Stimulated activated naive CD8-positive, alpha-beta T cell treated with anti-CD3 and anti-CD28 coated beads, Interleukin-15, amount 100 ng/mL, for 72 hours (primary cell): ENCODE measurements around the gene FAM171A1.

Experiments used
- ATAC-seq: fragments of 150-1000 bp; cut with Tn5 transposase; 2 replicates; pipeline ENCODE4 v1.10.0; 2021; ENCODE audit warnings: mild to moderate bottlenecking, moderate library complexity
- DNase-seq, 2 donors: peaks; one replicate each; pipeline ENCODE4 v3.0.0; 2021 to 2022
- H3K27ac Mint-ChIP-seq, 2 donors: one replicate each; pipeline ENCODE4 v1.8.0; 2022; ENCODE audit warnings: mild to moderate bottlenecking in 2 of 2, mixed read lengths in 2 of 2, moderate library complexity in 2 of 2
- H3K27me3 Mint-ChIP-seq: one replicate; pipeline ENCODE4 v1.8.0; 2022; ENCODE audit warnings: mixed read lengths
- H3K4me1 Mint-ChIP-seq: one replicate; pipeline ENCODE4 v1.8.0; 2022; ENCODE audit warnings: mild to moderate bottlenecking, mixed read lengths
- H3K4me3 Mint-ChIP-seq, 2 donors: one replicate each; pipeline ENCODE4 v1.8.0; 2022; ENCODE audit warnings: mild to moderate bottlenecking in 2 of 2, mixed read lengths in 2 of 2, moderate library complexity in 1 of 2
- H3K9me3 Mint-ChIP-seq, 2 donors: one replicate each; pipeline ENCODE4 v1.8.0; 2022; ENCODE audit warnings: mixed read lengths in 2 of 2

The FAM171A1 gene

DNA sequence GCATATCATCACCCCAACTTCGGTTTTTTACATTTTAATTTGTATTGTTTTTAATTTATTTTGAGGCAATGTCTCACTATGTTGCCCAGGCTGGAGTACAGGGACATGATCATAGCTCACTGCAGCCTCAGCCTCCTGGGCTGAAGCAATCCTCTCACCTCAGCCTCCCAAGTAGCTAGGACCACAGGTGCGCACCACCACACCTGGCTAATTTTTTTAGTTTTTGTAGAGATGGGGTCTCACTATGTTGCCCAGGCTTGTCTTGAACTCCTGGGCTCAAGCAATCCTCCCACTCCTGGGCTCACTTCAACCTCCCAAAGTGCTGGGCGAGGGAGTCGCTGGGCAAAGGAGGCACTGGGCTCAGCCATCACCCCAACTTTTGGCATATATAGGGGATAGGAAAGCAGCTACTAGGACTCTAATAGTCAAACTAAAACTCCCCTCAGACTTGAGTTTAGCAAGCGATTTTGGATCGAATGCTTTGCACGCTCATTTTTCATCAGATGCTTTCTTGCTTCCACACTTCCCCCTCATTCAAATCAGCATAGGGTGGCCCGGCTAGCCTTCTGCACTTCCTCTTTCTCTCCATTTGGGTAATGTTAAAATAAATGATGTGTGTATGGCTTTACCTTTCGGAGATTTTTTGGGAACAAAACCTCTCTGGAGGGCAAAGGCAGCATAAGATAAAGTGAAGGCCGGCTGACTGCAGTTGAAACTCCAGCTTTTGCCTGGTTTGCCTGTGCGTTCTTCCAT lies 181.8 kb downstream of the FAM171A1 start:
- no peak for ATAC-seq
- no peak for DNase-seq
- no peaks in the 10 kb centered on the region for H3K27me3 Mint-ChIP-seq
- peak overlapping the region; percentile 48 to 89 for H3K27ac Mint-ChIP-seq
- H3K4me3 Mint-ChIP-seq: no peak overlapping the region
- H3K4me1 Mint-ChIP-seq: peaks cover 37% of the 10 kb centered on the region
- peaks cover 0 to 19% of the 10 kb centered on the region in 2 donors for H3K9me3 Mint-ChIP-seq

GRCh38 chr10:15188603-15189002 lies 182.5 kb downstream of the FAM171A1 start:
- peak overlapping the region in 1 of 2 donors; percentile 89 for H3K27ac Mint-ChIP-seq

DNA sequence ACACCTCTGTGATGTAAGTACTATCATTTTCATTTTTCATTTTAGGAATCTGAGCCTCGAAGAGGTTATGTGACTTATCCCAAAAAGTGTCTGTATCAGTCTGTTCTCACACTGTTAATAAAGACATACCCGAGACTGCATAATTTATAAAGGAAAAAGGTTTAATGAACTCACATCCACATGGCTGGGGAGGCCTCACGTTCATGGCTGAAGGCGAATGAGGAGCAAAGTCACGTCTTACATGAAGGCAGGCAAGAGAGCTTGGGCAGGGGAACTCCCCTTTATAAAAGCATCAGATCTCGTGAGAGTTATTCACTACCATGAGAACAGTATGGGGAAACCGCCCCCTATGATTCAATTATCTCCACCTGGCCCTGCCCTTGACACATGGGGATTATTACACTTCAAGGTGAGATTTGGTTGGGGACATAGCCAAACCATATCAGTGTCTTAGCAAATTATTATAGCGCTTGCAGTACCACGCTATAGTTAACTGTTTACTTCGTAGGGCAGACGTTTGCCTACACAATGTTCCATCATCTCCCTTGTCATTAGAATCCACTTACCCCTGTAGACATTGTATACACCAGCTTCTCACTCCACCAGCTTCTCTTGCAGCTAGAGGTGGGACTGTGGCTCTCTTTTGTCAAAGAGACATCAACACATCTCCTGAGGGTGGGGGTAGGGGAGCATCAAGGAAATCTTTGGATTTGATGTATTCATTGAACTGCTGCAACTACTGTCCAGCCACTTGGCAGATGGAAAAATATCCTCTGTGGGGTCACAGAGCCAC lies 187.2 kb downstream of the FAM171A1 start:
- no peak for ATAC-seq
- H3K4me1 Mint-ChIP-seq: peaks cover 48% of the 10 kb centered on the region
- no peak overlapping the region for H3K27ac Mint-ChIP-seq
- H3K9me3 Mint-ChIP-seq: peaks cover 0 to 29% of the 10 kb centered on the region in 2 donors
- DNase-seq: no peak
- no peaks in the 10 kb centered on the region for H3K27me3 Mint-ChIP-seq
- H3K4me3 Mint-ChIP-seq: no peak overlapping the region

More at GRCh38 chr10:15188603-15189002, 182.5 kb downstream of the FAM171A1 start:
- DNase-seq: peak; percentile 3 to 26
- Mint-ChIP-seq H3K9me3 (peaks cover 0 to 19% of the 10 kb centered on the region in 2 donors), H3K4me3 (peak overlapping the region in 1 of 2 donors; percentile 43), H3K4me1 (peaks cover 37% of the 10 kb centered on the region), H3K27me3 (no peaks in the 10 kb centered on the region)
- ATAC-seq: peak; percentile 71

GRCh38 chr10:15182540-15183207 lies 188.4 kb downstream of the FAM171A1 start:
- Mint-ChIP-seq H3K9me3 (peaks cover 0 to 29% of the 10 kb centered on the region in 2 donors), H3K4me3 (no peak overlapping the region), H3K27me3 (no peaks in the 10 kb centered on the region), H3K4me1 (peaks cover 41% of the 10 kb centered on the region), H3K27ac (peak overlapping the region; percentile 28 to 40)
- DNase-seq: no peak
- ATAC-seq: no peak

- H3K27me3 Mint-ChIP-seq: no peaks in the 10 kb centered on the region
- ATAC-seq: no peak
- H3K9me3 Mint-ChIP-seq: peaks cover 0 to 24% of the 10 kb centered on the region in 2 donors
- H3K4me3 Mint-ChIP-seq: no peak overlapping the region
- no peak overlapping the region for H3K27ac Mint-ChIP-seq
- no peak for DNase-seq
- H3K4me1 Mint-ChIP-seq: peaks cover 37% of the 10 kb centered on the region
These were observed 189.4 kb downstream of the FAM171A1 start for GRCh38 chr10:15181576-15182156.

DNA sequence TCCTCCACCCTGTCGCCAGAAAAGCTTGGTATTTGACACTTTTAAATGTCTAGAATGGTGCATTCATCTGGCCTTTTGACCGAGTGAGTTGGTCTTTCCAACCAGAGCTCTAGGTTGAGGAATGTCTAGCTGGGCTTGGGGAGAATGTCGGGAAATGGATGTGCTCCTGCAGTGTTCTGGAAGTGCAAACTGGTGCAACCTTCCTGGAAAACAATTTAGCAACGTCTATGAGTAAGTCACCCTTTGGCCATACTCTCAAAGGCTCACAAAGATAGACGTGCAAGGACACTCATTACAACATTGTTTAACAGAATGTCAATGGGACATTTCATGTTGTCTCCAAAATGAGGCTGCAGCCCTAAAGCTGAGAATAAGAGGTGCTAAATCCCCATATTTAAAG lies 190.4 kb downstream of the FAM171A1 start:
- H3K4me1 Mint-ChIP-seq: peaks cover 27% of the 10 kb centered on the region
- no peak overlapping the region for H3K27ac Mint-ChIP-seq
- H3K27me3 Mint-ChIP-seq: no peaks in the 10 kb centered on the region
- DNase-seq: no peak
- H3K9me3 Mint-ChIP-seq: peaks cover 0 to 15% of the 10 kb centered on the region in 2 donors
- no peak overlapping the region for H3K4me3 Mint-ChIP-seq
- ATAC-seq: no peak

GRCh38 chr10:15176269-15176668 lies 194.8 kb downstream of the FAM171A1 start:
- Mint-ChIP-seq H3K4me1 (peaks cover 25% of the 10 kb centered on the region), H3K9me3 (no peaks in the 10 kb centered on the region), H3K4me3 (no peak overlapping the region), H3K27ac (no peak overlapping the region), H3K27me3 (no peaks in the 10 kb centered on the region)
- DNase-seq (no peak), ATAC-seq (no peak)

- H3K27me3 Mint-ChIP-seq: no peaks in the 10 kb centered on the region
- no peak for DNase-seq
- peak overlapping the region in 1 of 2 donors; percentile 4 for H3K27ac Mint-ChIP-seq
- no peaks in the 10 kb centered on the region for H3K9me3 Mint-ChIP-seq
- no peak for ATAC-seq
- peaks cover 28% of the 10 kb centered on the region for H3K4me1 Mint-ChIP-seq
- no peak overlapping the region for H3K4me3 Mint-ChIP-seq
These were observed 195.5 kb downstream of the FAM171A1 start for GRCh38 chr10:15175587-15175986.

- no peak overlapping the region for H3K4me3 Mint-ChIP-seq
- ATAC-seq: no peak
- H3K27me3 Mint-ChIP-seq: no peaks in the 10 kb centered on the region
- peaks cover 41% of the 10 kb centered on the region for H3K4me1 Mint-ChIP-seq
- H3K9me3 Mint-ChIP-seq: no peaks in the 10 kb centered on the region
- H3K27ac Mint-ChIP-seq: no peak overlapping the region
- DNase-seq: no peak
These were observed 198.7 kb downstream of the FAM171A1 start for GRCh38 chr10:15172306-15172840.

DNA sequence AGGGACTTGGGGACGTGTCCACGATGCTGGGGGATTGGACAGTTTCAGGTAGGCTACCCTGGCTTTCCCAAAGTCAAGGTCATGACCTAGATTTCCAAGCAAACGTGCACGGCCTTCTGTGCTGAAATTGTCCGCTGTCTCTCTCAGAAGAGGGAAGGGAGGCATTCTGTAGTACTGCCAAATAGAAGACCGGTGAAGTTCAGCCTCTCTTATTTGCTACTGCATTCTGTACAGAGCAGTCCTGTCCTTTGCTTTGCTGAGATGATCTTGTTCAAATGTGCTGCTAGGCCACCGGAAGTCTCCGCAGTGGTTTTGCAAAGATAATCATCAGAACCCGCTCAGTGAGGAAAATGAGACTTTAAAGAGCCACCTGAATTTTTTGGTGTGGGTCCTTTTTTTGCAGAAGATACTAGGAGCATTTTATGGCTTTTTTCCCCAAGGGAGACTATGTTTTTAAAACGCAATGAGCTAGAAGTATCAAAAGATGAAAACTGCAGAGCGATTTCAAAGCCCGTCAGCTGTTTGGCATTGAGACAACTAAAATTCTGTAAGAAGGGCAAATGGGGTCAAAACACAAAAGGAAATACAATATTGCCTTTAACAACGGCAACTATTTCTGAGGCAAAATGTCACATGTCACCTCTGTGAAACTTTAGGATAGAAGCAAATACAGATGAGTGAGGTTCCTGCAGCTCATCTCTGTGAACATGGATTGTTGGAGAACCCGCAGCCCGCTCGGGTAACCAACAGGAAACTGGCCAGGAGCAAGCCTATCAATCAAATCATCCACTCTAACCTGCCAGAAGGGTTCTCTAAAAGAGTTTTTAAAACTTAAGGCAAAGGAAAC lies 201.3 kb downstream of the FAM171A1 start:
- Mint-ChIP-seq H3K27me3 (no peaks in the 10 kb centered on the region), H3K4me1 (peaks cover 57% of the 10 kb centered on the region), H3K9me3 (no peaks in the 10 kb centered on the region), H3K27ac (peak overlapping the region; percentile 70 to 94), H3K4me3 (peak overlapping the region; percentile 77 to 80)
- peak; percentile 16 for ATAC-seq
- peak; percentile 38 to 44 for DNase-seq

DNA sequence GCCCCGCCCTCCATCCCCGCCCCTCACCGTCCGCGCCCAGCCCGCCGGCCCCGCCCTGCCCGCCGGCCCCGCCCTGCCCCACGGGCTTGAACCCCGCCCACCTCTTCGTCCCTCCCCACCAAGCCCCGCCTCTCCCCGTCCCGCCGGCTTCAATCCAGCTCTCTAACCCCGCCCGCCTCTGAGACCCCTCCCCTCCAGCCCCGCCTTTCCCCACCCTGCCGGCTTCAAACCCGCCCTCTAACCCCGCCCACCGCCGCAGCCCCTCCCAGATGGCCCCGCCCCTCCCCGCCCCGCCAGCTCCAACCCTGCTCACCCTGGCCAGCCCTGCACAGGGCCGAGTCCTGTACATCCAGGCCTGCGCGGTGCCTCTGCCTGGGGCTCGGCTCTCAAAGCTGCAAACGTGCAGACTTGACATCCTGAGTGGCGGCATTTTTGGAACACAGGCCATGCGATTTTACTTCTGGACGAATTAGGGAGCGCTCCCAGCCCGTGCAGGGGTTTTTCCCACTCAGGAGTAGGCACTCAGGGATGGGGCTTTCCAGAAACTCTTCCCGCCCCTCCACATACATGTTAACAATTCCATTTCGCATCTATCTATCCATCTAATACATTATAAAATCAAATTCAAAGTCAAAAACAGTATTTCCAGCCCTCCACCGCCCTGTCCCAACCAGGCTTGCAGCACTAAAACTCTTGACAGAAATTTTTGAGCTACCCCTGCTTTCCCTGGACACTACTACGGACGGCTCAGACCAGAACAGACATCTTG lies 202.1 kb downstream of the FAM171A1 start:
- peak overlapping the region; percentile 77 to 80 for H3K4me3 Mint-ChIP-seq

DNA sequence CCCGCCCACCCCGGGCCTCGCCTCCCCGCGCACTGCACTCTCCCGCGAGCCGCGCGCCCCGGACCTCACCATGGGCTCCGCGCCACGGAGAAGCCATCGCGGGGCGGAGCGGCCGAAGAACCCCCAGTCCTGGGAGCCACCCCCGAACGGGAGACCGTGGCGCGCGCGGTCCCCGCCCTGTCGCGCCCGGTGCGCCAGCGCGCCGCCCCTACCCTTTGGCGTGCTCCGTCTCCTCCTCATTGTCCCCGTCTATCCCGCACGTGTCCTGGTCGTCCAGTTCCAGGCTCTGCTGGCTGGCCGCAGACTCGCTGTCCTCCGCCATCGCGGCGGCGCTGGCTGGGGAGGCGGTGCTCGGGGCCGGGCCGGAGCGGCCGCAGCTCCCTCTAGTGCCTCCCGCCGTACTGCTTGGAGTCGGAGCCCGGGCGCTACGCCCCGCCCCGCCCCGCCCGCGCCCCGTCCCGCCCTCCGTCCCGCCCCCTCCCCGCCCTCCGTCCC lies 202.8 kb downstream of the FAM171A1 start, which contains the start of gene NMT2:
TSS of gene NMT2 (minus strand) at position 403 of the 495 bp plus-strand sequence. CDS start at position 322, 81 bp downstream.
- ATAC-seq (peak; percentile 84), DNase-seq (peak in 1 of 2 donors; percentile 81)
- peak within 1 kb of the TSS; percentile 97 to 98 for H3K27ac Mint-ChIP-seq
- H3K27me3 Mint-ChIP-seq: no peaks in the 10 kb centered on the region
- peak within 1 kb of the TSS; percentile 89 to 98 for H3K4me3 Mint-ChIP-seq
- no peaks in the 10 kb centered on the region for H3K9me3 Mint-ChIP-seq
- peaks cover 61% of the 10 kb centered on the region for H3K4me1 Mint-ChIP-seq

More for the DNA sequence above, 202.1 kb downstream of the FAM171A1 start:
- Mint-ChIP-seq H3K9me3 (no peaks in the 10 kb centered on the region), H3K27me3 (no peaks in the 10 kb centered on the region), H3K27ac (peak overlapping the region; percentile 67 to 94), H3K4me1 (peaks cover 57% of the 10 kb centered on the region)
- ATAC-seq (peak; percentile 73), DNase-seq (peak; percentile 90 to 92)
